SK-N-SH (cell line): ENCODE data around the gene GABARAPL2. TPM values are rescaled to one million over a fixed set of nuclear protein-coding genes. Genes with fewer than 3 reads are reported as not detected.

Source experiments
- CTCF ChIA-PET: fragments of 300-600, 350-600 bp; formaldehyde crosslinking; extraction: SDS; loops from one replicate; lab custom pipeline; 2021; lab: Yijun Ruan, JAX
- POLR2A ChIA-PET: fragments of 350-600 bp; sonication (Branson Sonifier 250); formaldehyde crosslinking; extraction: SDS; loops from one replicate; lab custom pipeline; 2020; ENCODE audit warnings: antibody characterized with exemption, inconsistent platforms; lab: Yijun Ruan, JAX
- DNase-seq: peaks from one replicate; pipeline ENCODE4 v3.0.0; 2012
- H2AFZ ChIP-seq: fragments of 200-600 bp; sonication (generic); 2 replicates; pipeline ENCODE4 v1.8.1; 2016; ENCODE audit warnings: antibody characterized with exemption, mild to moderate bottlenecking, low read depth
- H3F3A ChIP-seq: fragments of 200-600 bp; sonication (generic); replicated peaks from 2 replicates; pipeline ENCODE3; 2016; ENCODE audit warnings: antibody characterized with exemption, mild to moderate bottlenecking; ENCODE audit not compliant: insufficient read depth
- H3K27ac ChIP-seq, 2 experiments: fragments of 200-500 bp in 1 of 2; fragments of 200-600 bp in 1 of 2; sonication (Bioruptor generic) in 1 of 2; sonication (generic), shearing (Covaris generic) in 1 of 2; 2 replicates each; pipeline versions ENCODE4 v1.5.1 to v1.6.1; 2014 to 2016; ENCODE audit warnings: low read depth in 2 of 2, inconsistent platforms in 1 of 2, low read length in 1 of 2, mild to moderate bottlenecking in 1 of 2, mixed read lengths in 1 of 2
- H3K27me3 ChIP-seq: fragments of 200-600 bp; sonication (generic), shearing (Covaris generic); 2 replicates; pipeline ENCODE4 v1.6.1; 2016; ENCODE audit warnings: mixed run types; ENCODE audit not compliant: insufficient read depth
- H3K36me3 ChIP-seq, 2 experiments: fragments of 200-500 bp in 1 of 2; fragments of 200-600 bp in 1 of 2; sonication (Bioruptor generic) in 1 of 2; sonication (generic) in 1 of 2; replicated peaks in 1 of 2; 2 replicates each; pipeline versions ENCODE3 to v1.5.1; 2014 to 2016; ENCODE audit warnings: low read length in 1 of 2, mild to moderate bottlenecking in 1 of 2; ENCODE audit not compliant: insufficient read depth in 2 of 2, control insufficient read depth in 1 of 2
- H3K4me1 ChIP-seq, 2 experiments: fragments of 200-500 bp in 1 of 2; fragments of 200-600 bp in 1 of 2; sonication (Bioruptor generic) in 1 of 2; sonication (generic), shearing (Covaris generic) in 1 of 2; 2 replicates each; pipeline versions ENCODE4 v1.5.1 to v1.6.1; 2014 to 2016; ENCODE audit warnings: low read depth in 1 of 2, low read length in 1 of 2, mixed run types in 1 of 2; ENCODE audit not compliant: insufficient read depth in 2 of 2, control insufficient read depth in 1 of 2
- H3K4me2 ChIP-seq: fragments of 200-600 bp; sonication (generic), shearing (Covaris generic); 2 replicates; pipeline ENCODE4 v1.6.1; 2017; ENCODE audit warnings: mixed run types
- H3K4me3 ChIP-seq, 2 experiments: fragments of 200-500 bp in 1 of 2; fragments of 200-600 bp in 1 of 2; sonication (Bioruptor generic) in 1 of 2; sonication (generic), shearing (Covaris generic) in 1 of 2; 2 replicates each; pipeline versions ENCODE4 v1.5.1 to v1.8.1; 2014 to 2016; ENCODE audit warnings: low read depth in 2 of 2, inconsistent platforms in 1 of 2, low read length in 1 of 2, mild to moderate bottlenecking in 1 of 2, mixed read lengths in 1 of 2, moderate library complexity in 1 of 2
- H3K79me2 ChIP-seq: fragments of 200-600 bp; sonication (generic); 2 replicates; pipeline ENCODE4 v1.8.1; 2017; ENCODE audit warnings: mild to moderate bottlenecking; ENCODE audit not compliant: insufficient read depth
- H3K9ac ChIP-seq: fragments of 200-600 bp; sonication (generic); 2 replicates; pipeline ENCODE4 v1.6.1; 2017; ENCODE audit warnings: mixed run types
- H3K9me2 ChIP-seq: fragments of 200-600 bp; sonication (generic); 2 replicates; pipeline ENCODE4 v1.6.1; 2017; ENCODE audit warnings: mixed run types
- H3K9me3 ChIP-seq: fragments of 200-600 bp; sonication (generic); 2 replicates; pipeline ENCODE4 v1.6.1; 2017; ENCODE audit warnings: mixed run types, mild to moderate bottlenecking, moderate library complexity
- H4K20me1 ChIP-seq: fragments of 200-600 bp; sonication (generic); 2 replicates; pipeline ENCODE4 v1.6.1; 2017; ENCODE audit warnings: mild to moderate bottlenecking, mixed run types; ENCODE audit not compliant: insufficient read depth
- CHD2 ChIP-seq: fragments of 150-350 bp; IDR thresholded peaks from 2 replicates; pipeline ENCODE4 v1.6.1; 2018; ENCODE audit warnings: low read length; ENCODE audit not compliant: partially characterized antibody
- CTCF ChIP-seq: fragments of 200-600 bp; sonication (generic); IDR thresholded peaks from 2 replicates; pipeline ENCODE4 v1.6.1; 2017; ENCODE audit warnings: antibody characterized with exemption, mild to moderate bottlenecking, moderate library complexity
- ELF1 ChIP-seq: IDR thresholded peaks from 2 replicates; pipeline ENCODE4 v1.4.0; 2012
- EZH2phosphoT487 ChIP-seq: fragments of 200-600 bp; sonication (generic); IDR thresholded peaks from 2 replicates; pipeline ENCODE4 v1.6.1; 2017; ENCODE audit warnings: low read depth, mixed run types, mild to moderate bottlenecking, antibody characterized with exemption, moderate library complexity, borderline replicate concordance
- FOXJ3 ChIP-seq: sonication (generic); formaldehyde crosslinking; IDR thresholded peaks from 2 replicates; pipeline ENCODE4 v1.5.1; 2020; ENCODE audit warnings: mild to moderate bottlenecking, missing genetic modification reagents
- FOXM1 ChIP-seq: IDR thresholded peaks from 2 replicates; pipeline ENCODE4 v1.4.0; 2012; ENCODE audit warnings: low read depth, mild to moderate bottlenecking
- GABPA ChIP-seq: IDR thresholded peaks from 2 replicates; pipeline ENCODE4 v1.4.0; 2012; ENCODE audit warnings: low read depth, mild to moderate bottlenecking
- JUND ChIP-seq: IDR thresholded peaks from 2 replicates; pipeline ENCODE4 v1.4.0; 2012
- MEF2A ChIP-seq: IDR thresholded peaks from 2 replicates; pipeline ENCODE4 v1.4.0; 2012; ENCODE audit warnings: low read depth, borderline replicate concordance
- MXI1 ChIP-seq: IDR thresholded peaks from 2 replicates; pipeline ENCODE4 v1.6.1; 2012; ENCODE audit warnings: mild to moderate bottlenecking, low read depth, low read length, improper control_type of control experiment
- RAD21 ChIP-seq: IDR thresholded peaks from 2 replicates; pipeline ENCODE4 v1.6.1; 2012; ENCODE audit warnings: mild to moderate bottlenecking, low read length
- RXRA ChIP-seq: IDR thresholded peaks from 2 replicates; pipeline ENCODE4 v1.4.0; 2012; ENCODE audit warnings: low read depth, mild to moderate bottlenecking, borderline replicate concordance
- TEAD4 ChIP-seq: IDR thresholded peaks from 2 replicates; pipeline ENCODE4 v1.4.0; 2012; ENCODE audit warnings: mild to moderate bottlenecking, borderline replicate concordance; ENCODE audit not compliant: insufficient read depth
- USF1 ChIP-seq: IDR thresholded peaks from 2 replicates; pipeline ENCODE4 v1.4.0; 2012; ENCODE audit warnings: low read depth, borderline replicate concordance
- YY1 ChIP-seq: IDR thresholded peaks from 2 replicates; pipeline ENCODE4 v1.4.0; 2012; ENCODE audit warnings: low read depth, mild to moderate bottlenecking
- whole genome bisulfite sequencing: methylation state at CpG from one replicate; pipeline ENCODE4 v1.1.6; 2017; ENCODE audit warnings: low lambda C conversion rate; 5-methylcytosine and 5-hydroxymethylcytosine counted together
- polyA plus RNA-seq, 3 experiments: library from polyadenylated mRNA; depleted of rRNA; stranded (reverse); fragments of >200 nt; gene quantifications; 2 replicates each; pipeline ENCODE4 v1.2.3, GENCODE V29; 2012
- TF ChIP-seq, protein P1 (sequence below): fragments of 150-350 bp; IDR thresholded peaks from 2 replicates; pipeline ENCODE4 v1.6.1; 2017; ENCODE audit warnings: antibody characterized with exemption, low read length, low read depth, borderline replicate concordance
- TF ChIP-seq, protein P2 (sequence below): fragments of 150-350 bp; IDR thresholded peaks from 2 replicates; pipeline ENCODE4 v1.6.1; 2016; ENCODE audit warnings: mild to moderate bottlenecking, low read depth, low read length

GABARAPL2 gene
- polyA plus RNA-seq, 1 of the 3 experiments (the other 2 are of a cell fraction), result 135 TPM

DNA sequence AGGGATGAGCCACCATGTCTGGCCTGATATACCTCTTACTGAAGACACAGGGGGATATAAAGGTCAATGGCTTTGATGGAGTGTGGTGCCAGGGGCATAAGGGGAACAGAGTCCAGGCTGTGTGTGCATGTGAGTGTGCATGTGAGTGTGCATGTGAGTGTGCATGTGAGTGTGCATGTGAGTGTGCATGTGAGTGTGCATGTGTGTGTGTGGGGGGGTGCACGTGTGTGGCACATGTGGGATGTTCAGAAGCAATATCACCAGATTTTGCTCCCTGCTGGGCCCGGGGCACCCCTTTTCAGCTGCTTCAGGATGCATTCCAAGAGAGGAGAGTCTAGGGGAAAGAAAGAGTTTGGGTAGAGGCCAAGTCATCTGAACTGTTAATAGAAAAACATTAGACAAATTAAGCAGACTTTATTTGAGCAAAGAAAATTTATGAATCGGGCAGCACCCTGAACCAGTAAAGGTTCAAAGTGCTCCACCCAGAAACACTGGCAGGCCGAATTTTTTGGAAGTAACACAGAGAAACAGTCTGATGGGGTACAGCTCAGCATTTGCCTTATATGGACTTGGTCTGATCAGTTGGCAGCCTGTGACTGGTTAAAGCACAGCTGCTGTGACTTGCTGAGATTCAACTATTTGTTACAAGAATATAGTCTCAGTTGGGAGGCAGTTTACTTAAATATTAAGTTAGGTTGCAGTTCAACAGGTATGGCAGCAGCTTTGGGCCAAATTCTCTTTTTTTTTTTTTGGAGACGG is 40.0 kb upstream of the GABARAPL2 start:
- Histone ChIP-seq H4K20me1 (no peaks in the 10 kb centered on the region), H3K27ac (no peak overlapping the region), H2AFZ (no peak overlapping the region), H3K4me1 (no peaks in the 10 kb centered on the region), H3K4me3 (no peak overlapping the region), H3K27me3 (no peaks in the 10 kb centered on the region), H3K9ac (no peak overlapping the region), H3K9me2 (no peaks in the 10 kb centered on the region), H3K4me2 (no peak overlapping the region), H3K9me3 (no peaks in the 10 kb centered on the region), H3K79me2 (no peaks in the 10 kb centered on the region), H3K36me3 (no peaks in the 10 kb centered on the region), H3F3A (no peaks in the 10 kb centered on the region)
- WGBS, result 63% methylated on average over 5 of the region's 5 CpGs
- TF ChIP-seq FOXJ3 (CRISPR knock-in tag), result no peak
- no peak for TF ChIP-seq RAD21
- TF ChIP-seq CTCF, result no peak
- TF ChIP-seq ELF1, result no peak
- TF ChIP-seq MXI1, result no peak
- TF ChIP-seq EZH2phosphoT487, result no peak
- no peak for TF ChIP-seq RXRA
- no peak for TF ChIP-seq JUND
- TF ChIP-seq, protein P1, sequence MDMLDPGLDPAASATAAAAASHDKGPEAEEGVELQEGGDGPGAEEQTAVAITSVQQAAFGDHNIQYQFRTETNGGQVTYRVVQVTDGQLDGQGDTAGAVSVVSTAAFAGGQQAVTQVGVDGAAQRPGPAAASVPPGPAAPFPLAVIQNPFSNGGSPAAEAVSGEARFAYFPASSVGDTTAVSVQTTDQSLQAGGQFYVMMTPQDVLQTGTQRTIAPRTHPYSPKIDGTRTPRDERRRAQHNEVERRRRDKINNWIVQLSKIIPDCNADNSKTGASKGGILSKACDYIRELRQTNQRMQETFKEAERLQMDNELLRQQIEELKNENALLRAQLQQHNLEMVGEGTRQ, result no peak
- no peak for TF ChIP-seq MEF2A
- TF ChIP-seq, protein P2, sequence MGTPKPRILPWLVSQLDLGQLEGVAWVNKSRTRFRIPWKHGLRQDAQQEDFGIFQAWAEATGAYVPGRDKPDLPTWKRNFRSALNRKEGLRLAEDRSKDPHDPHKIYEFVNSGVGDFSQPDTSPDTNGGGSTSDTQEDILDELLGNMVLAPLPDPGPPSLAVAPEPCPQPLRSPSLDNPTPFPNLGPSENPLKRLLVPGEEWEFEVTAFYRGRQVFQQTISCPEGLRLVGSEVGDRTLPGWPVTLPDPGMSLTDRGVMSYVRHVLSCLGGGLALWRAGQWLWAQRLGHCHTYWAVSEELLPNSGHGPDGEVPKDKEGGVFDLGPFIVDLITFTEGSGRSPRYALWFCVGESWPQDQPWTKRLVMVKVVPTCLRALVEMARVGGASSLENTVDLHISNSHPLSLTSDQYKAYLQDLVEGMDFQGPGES, result no peak
- no peak for TF ChIP-seq TEAD4
- TF ChIP-seq FOXM1, result no peak
- TF ChIP-seq CHD2, result no peak
- TF ChIP-seq USF1, result no peak
- TF ChIP-seq GABPA, result no peak
- no peak for TF ChIP-seq YY1
- ChIA-PET POLR2A (no interaction called here), CTCF (interaction anchor here (1.6 kb wide), 1 partner anchor 9 kb away, joined by 6 read pairs; no protein-coding TSS in a partner anchor)
- no peak for DNase-seq
